Measurements from ENCODE around the gene PLA2G2D.

GRCh38 chr1:20115479-20115878 is 3.9 kb downstream of the PLA2G2D start:
- TF ChIP-seq EP300 (IDR thresholded peaks at IDR 0.05): no peak
- TF ChIP-seq CTCF (IDR thresholded peaks at IDR 0.05): no peak

Data from upper lobe of left lung (tissue), 4 donors.